ENCODE measurements around the gene NREP.
A peak's percentile ranks its signal among the peaks of the same experiment; 100 is the strongest.

NREP gene

GRCh38 chr5:111765613-111766571 lies 8.9 kb upstream of the NREP start:
- Histone ChIP-seq H3K4me1 (ENCODE audit: low read length) (peaks cover 34% of the 10 kb centered on the region), H3K79me2 (ENCODE audit: low read length) (no peaks in the 10 kb centered on the region), H4K20me1 (ENCODE audit: insufficient read depth, low read length) (no peaks in the 10 kb centered on the region), H3K27me3 (ENCODE audit: low read depth, low read length) (no peaks in the 10 kb centered on the region), H3K36me3 (replicated peaks; ENCODE audit: low read depth, low read length) (no peaks in the 10 kb centered on the region), H3K9ac (ENCODE audit: low read length) (0 out of 2 replicates have a peak overlapping the region, but pooled peaks have one; percentile 15), H2AFZ (ENCODE audit: low read depth, low read length) (peak overlapping the region; percentile 39; the same call in 1 of the 2 replicates), H3K4me3 (ENCODE audit: low read length) (peak overlapping the region; percentile 4; the same call in 1 of the 2 replicates), H3K27ac (ENCODE audit: low read length) (peak overlapping the region; percentile 20; the same call in 1 of the 2 replicates), H3K4me2 (ENCODE audit: low read length) (peak overlapping the region; percentile 38), H3K9me3 (ENCODE audit: insufficient read depth, low read length) (no peaks in the 10 kb centered on the region)
- TF ChIP-seq CTCF (IDR thresholded peaks at IDR 0.05; ENCODE audit: low read depth, low read length): no peak
- TF ChIP-seq EZH2phosphoT487 (IDR thresholded peaks at IDR 0.05; ENCODE audit: low read depth): no peak

DNA sequence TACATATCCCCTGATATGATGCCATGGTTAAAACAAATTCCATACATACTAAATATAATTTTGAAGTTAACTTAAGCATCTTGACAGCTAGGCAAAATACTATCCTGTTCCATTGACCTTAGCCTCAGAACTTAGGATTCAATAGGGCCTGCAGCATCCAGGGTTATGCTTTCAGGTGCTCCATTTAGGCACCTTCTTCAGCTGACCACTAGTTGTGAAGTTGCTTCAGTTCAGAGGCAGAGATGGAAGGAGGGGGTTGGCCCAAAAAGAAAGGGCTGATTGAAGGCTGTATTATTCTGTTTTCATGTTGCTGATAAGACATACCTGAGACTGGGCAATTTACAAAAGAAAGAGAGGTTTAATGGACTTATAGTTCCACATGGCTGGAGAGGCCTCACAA lies 7.0 kb upstream of the NREP start:
- TF ChIP-seq CTCF (IDR thresholded peaks at IDR 0.05; ENCODE audit: low read depth, low read length) (no peak), EZH2phosphoT487 (IDR thresholded peaks at IDR 0.05; ENCODE audit: low read depth) (no peak)

DNA sequence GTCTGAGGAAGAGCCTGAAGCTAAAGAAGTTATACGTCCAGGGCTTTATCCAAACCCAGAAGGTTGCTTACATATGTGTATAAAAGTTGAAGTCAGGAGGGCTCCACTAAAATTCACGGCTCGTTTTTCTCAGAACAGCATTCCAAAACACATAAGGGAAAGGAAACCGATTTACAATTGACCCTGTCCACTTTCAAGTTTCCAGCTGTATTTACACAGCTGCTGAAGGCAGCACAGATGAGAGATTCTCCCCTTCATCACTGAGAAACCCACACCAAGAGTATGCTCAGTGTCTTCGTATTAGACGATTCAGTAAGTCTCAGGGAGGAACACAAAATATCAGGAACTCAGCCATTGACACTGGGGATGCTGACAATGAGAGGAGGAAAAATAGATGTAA lies 5.9 kb upstream of the NREP start:
- Histone ChIP-seq H4K20me1 (ENCODE audit: insufficient read depth, low read length) (no peaks in the 10 kb centered on the region), H3K36me3 (replicated peaks; ENCODE audit: low read depth, low read length) (no peaks in the 10 kb centered on the region), H3K79me2 (ENCODE audit: low read length) (no peaks in the 10 kb centered on the region), H3K9me3 (ENCODE audit: insufficient read depth, low read length) (no peaks in the 10 kb centered on the region), H3K4me3 (ENCODE audit: low read length) (no peak overlapping the region), H3K4me2 (ENCODE audit: low read length) (no peak overlapping the region), H3K4me1 (ENCODE audit: low read length) (peaks cover 26% of the 10 kb centered on the region), H3K27ac (ENCODE audit: low read length) (no peak overlapping the region), H3K9ac (ENCODE audit: low read length) (no peak overlapping the region), H2AFZ (ENCODE audit: low read depth, low read length) (no peak overlapping the region), H3K27me3 (ENCODE audit: low read depth, low read length) (no peaks in the 10 kb centered on the region)
- TF ChIP-seq CTCF (IDR thresholded peaks at IDR 0.05; ENCODE audit: low read depth, low read length): no peak
- no peak for TF ChIP-seq EZH2phosphoT487 (IDR thresholded peaks at IDR 0.05; ENCODE audit: low read depth)

More for the DNA sequence above, 7.0 kb upstream of the NREP start:
- Histone ChIP-seq H3K27ac (ENCODE audit: low read length) (no peak overlapping the region), H3K4me1 (ENCODE audit: low read length) (peaks cover 18% of the 10 kb centered on the region), H3K79me2 (ENCODE audit: low read length) (no peaks in the 10 kb centered on the region), H3K9ac (ENCODE audit: low read length) (no peak overlapping the region), H3K36me3 (replicated peaks; ENCODE audit: low read depth, low read length) (no peaks in the 10 kb centered on the region), H3K9me3 (ENCODE audit: insufficient read depth, low read length) (no peaks in the 10 kb centered on the region), H3K4me2 (ENCODE audit: low read length) (no peak overlapping the region), H3K4me3 (ENCODE audit: low read length) (no peak overlapping the region), H4K20me1 (ENCODE audit: insufficient read depth, low read length) (no peaks in the 10 kb centered on the region), H2AFZ (ENCODE audit: low read depth, low read length) (no peak overlapping the region), H3K27me3 (ENCODE audit: low read depth, low read length) (no peaks in the 10 kb centered on the region)

- Histone ChIP-seq H3K27ac (ENCODE audit: low read length) (peak overlapping the region; percentile 92), H3K4me1 (ENCODE audit: low read length) (peaks cover 18% of the 10 kb centered on the region), H3K27me3 (ENCODE audit: low read depth, low read length) (no peaks in the 10 kb centered on the region), H3K4me2 (ENCODE audit: low read length) (peak overlapping the region; percentile 83), H4K20me1 (ENCODE audit: insufficient read depth, low read length) (no peaks in the 10 kb centered on the region), H3K9ac (ENCODE audit: low read length) (peak overlapping the region; percentile 97), H3K36me3 (replicated peaks; ENCODE audit: low read depth, low read length) (peaks cover 12% of the 10 kb centered on the region), H2AFZ (ENCODE audit: low read depth, low read length) (peak overlapping the region; percentile 75; the same call in 1 of the 2 replicates), H3K4me3 (ENCODE audit: low read length) (peak overlapping the region; percentile 100), H3K79me2 (ENCODE audit: low read length) (peaks cover 10% of the 10 kb centered on the region), H3K9me3 (ENCODE audit: insufficient read depth, low read length) (no peaks in the 10 kb centered on the region)
- TF ChIP-seq EZH2phosphoT487 (IDR thresholded peaks at IDR 0.05; ENCODE audit: low read depth): no peak
- no peak for TF ChIP-seq CTCF (IDR thresholded peaks at IDR 0.05; ENCODE audit: low read depth, low read length)
Measured at GRCh38 chr5:111758284-111758628, 1.3 kb upstream of the NREP start.
